HepG2 (cell line): ENCODE data around the gene ZMYND8.

ENCODE experiments used
- CEBPB ChIP-seq: IDR thresholded peaks from 2 replicates; pipeline ENCODE4 v1.6.1; 2011; ENCODE audit warnings: low read depth, low read length, improper control_type of control experiment, borderline replicate concordance
- CTCF ChIP-seq: sonication (generic); formaldehyde crosslinking; IDR thresholded peaks from 2 replicates; pipeline ENCODE4 v1.5.0; 2020; ENCODE audit warnings: mild to moderate bottlenecking, missing genetic modification reagents, moderate library complexity
- HDAC2 ChIP-seq: sonication (generic); formaldehyde crosslinking; IDR thresholded peaks from 2 replicates; pipeline ENCODE4 v1.4.0; 2020; ENCODE audit warnings: missing genetic modification reagents
- HNRNPUL1 ChIP-seq: fragments of 200-400 bp; formaldehyde crosslinking; IDR thresholded peaks from 2 replicates; pipeline ENCODE4 v1.6.1; 2017; ENCODE audit warnings: low read depth, mild to moderate bottlenecking, low read length, moderate library complexity
- POLR2A ChIP-seq, 2 experiments: IDR thresholded peaks; 2 replicates each; pipeline ENCODE4 v1.6.1; 2011; ENCODE audit warnings: low read depth in 2 of 2, low read length in 2 of 2, mild to moderate bottlenecking in 1 of 2, moderate library complexity in 1 of 2; ENCODE audit not compliant: insufficient read depth in 1 of 2
- SUZ12 ChIP-seq: fragments of 150-350 bp; IDR thresholded peaks from 2 replicates; pipeline ENCODE4 v1.6.1; 2014; ENCODE audit warnings: low read depth, low read length
- ZNF276 ChIP-seq: sonication (generic); formaldehyde crosslinking; IDR thresholded peaks from 2 replicates; pipeline ENCODE4 v1.4.0; 2020; ENCODE audit warnings: mild to moderate bottlenecking, low read depth, missing genetic modification reagents
- ZNF737 ChIP-seq: sonication (generic); formaldehyde crosslinking; IDR thresholded peaks from 2 replicates; pipeline ENCODE4 v1.5.0; 2020; ENCODE audit warnings: missing genetic modification reagents, mild to moderate bottlenecking, borderline replicate concordance

GRCh38 chr20:47370850-47371782, 14.6 kb upstream of the ZMYND8 start:
- TF ChIP-seq SUZ12 (no peak), ZNF737 (CRISPR knock-in tag) (no peak), CTCF (no peak), HDAC2 (peak; percentile 37; the same call in 1 of the 2 replicates), POLR2A (IDR thresholded peaks at IDR 0.05; ENCODE audit: insufficient read depth in 1 of 2, low read depth in 2 of 2, low read length in 2 of 2) (peak in 1 of 2 experiments; percentile 51; a peak in 2 of 4 replicates), HNRNPUL1 (no peak), CEBPB (no peak), ZNF276 (no peak)
